Peyer's patch (tissue), 4 donors: ENCODE measurements around the gene ARHGEF12.

ENCODE experiments used
- CTCF ChIP-seq, 6 experiments: fragments of 450-650 bp in 4 of 6; fragments of 200-600 bp in 2 of 6; sonication (generic) in 1 of 6; IDR thresholded peaks; one replicate each; pipeline ENCODE4 v1.5.1; 2017 to 2019; ENCODE audit warnings: antibody characterized with exemption in 6 of 6, mild to moderate bottlenecking in 3 of 6, moderate library complexity in 1 of 6
- POLR2A ChIP-seq, 2 donors: fragments of 450-650 bp; IDR thresholded peaks; one replicate each; pipeline ENCODE4 v1.5.1; 2017; ENCODE audit warnings: antibody characterized with exemption in 2 of 2, mild to moderate bottlenecking in 2 of 2, moderate library complexity in 2 of 2

- no peak for TF ChIP-seq POLR2A (IDR thresholded peaks at IDR 0.05)
- no peak for TF ChIP-seq CTCF (IDR thresholded peaks at IDR 0.05)
Observed at GRCh38 chr11:120511820-120512738, 175.9 kb downstream of the ARHGEF12 start.
